Nephron (organoid): ENCODE data around the gene ANO2.

Experiments
- H3K27ac Mint-ChIP-seq, 3 experiments: 2 replicates each; pipeline ENCODE4 v1.8.0; 2020; ENCODE audit warnings: mixed read lengths in 3 of 3, mild to moderate bottlenecking in 2 of 3, moderate library complexity in 1 of 3
- H3K27me3 Mint-ChIP-seq: 2 replicates; pipeline ENCODE4 v1.8.0; 2021; ENCODE audit warnings: low read depth, mild to moderate bottlenecking, moderate library complexity, mixed read lengths
- H3K36me3 Mint-ChIP-seq: 2 replicates; pipeline ENCODE4 v1.8.0; 2020; ENCODE audit warnings: low read depth, mixed read lengths
- H3K4me1 Mint-ChIP-seq: 2 replicates; pipeline ENCODE4 v1.8.0; 2020; ENCODE audit warnings: mixed read lengths
- H3K4me3 Mint-ChIP-seq, 3 experiments: 2 replicates each; pipeline ENCODE4 v1.8.0; 2020; ENCODE audit warnings: mild to moderate bottlenecking in 3 of 3, mixed read lengths in 3 of 3, moderate library complexity in 2 of 3
- H3K9me3 Mint-ChIP-seq: 2 replicates; pipeline ENCODE4 v1.8.0; 2020; ENCODE audit warnings: mixed read lengths
- TF ChIP-seq, protein P1 (sequence below), 3 experiments: fragments of 200-600 bp; sonication (generic); IDR thresholded peaks; one replicate each; pipeline ENCODE4 v1.5.0; 2021; ENCODE audit warnings: antibody characterized with exemption in 3 of 3; ENCODE audit not compliant: unreplicated experiment in 3 of 3

The ANO2 gene

DNA sequence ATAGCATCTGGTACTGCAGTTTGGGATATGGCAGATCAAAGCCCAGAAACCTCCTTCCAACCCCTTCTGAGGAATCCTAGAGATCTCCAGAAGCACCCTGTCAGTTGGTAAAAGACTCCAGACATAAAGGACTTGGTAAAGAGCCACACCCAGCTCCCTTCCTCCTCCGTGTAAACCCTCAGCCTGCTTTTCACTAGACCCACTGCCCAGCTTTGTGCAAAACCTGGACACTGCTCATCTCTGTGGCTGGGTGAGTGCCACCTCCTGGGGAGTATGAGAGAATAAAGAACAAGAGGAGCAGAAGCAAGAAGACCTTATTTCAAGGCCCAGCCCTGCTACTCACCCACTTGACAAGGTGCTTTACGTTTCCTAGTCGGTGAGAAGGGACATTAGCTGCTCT, 33.0 kb downstream of the ANO2 start:
- TF ChIP-seq, protein P1, sequence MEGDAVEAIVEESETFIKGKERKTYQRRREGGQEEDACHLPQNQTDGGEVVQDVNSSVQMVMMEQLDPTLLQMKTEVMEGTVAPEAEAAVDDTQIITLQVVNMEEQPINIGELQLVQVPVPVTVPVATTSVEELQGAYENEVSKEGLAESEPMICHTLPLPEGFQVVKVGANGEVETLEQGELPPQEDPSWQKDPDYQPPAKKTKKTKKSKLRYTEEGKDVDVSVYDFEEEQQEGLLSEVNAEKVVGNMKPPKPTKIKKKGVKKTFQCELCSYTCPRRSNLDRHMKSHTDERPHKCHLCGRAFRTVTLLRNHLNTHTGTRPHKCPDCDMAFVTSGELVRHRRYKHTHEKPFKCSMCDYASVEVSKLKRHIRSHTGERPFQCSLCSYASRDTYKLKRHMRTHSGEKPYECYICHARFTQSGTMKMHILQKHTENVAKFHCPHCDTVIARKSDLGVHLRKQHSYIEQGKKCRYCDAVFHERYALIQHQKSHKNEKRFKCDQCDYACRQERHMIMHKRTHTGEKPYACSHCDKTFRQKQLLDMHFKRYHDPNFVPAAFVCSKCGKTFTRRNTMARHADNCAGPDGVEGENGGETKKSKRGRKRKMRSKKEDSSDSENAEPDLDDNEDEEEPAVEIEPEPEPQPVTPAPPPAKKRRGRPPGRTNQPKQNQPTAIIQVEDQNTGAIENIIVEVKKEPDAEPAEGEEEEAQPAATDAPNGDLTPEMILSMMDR (IDR thresholded peaks at IDR 0.05; ENCODE audit: unreplicated experiment in 3 of 3), result no peak
- peaks cover 28% of the 10 kb centered on the region for H3K27me3 Mint-ChIP-seq
- H3K4me1 Mint-ChIP-seq, result no peaks in the 10 kb centered on the region
- H3K27ac Mint-ChIP-seq, result no peak overlapping the region
- H3K9me3 Mint-ChIP-seq, result no peaks in the 10 kb centered on the region
- H3K36me3 Mint-ChIP-seq, result no peaks in the 10 kb centered on the region
- no peak overlapping the region for H3K4me3 Mint-ChIP-seq

DNA sequence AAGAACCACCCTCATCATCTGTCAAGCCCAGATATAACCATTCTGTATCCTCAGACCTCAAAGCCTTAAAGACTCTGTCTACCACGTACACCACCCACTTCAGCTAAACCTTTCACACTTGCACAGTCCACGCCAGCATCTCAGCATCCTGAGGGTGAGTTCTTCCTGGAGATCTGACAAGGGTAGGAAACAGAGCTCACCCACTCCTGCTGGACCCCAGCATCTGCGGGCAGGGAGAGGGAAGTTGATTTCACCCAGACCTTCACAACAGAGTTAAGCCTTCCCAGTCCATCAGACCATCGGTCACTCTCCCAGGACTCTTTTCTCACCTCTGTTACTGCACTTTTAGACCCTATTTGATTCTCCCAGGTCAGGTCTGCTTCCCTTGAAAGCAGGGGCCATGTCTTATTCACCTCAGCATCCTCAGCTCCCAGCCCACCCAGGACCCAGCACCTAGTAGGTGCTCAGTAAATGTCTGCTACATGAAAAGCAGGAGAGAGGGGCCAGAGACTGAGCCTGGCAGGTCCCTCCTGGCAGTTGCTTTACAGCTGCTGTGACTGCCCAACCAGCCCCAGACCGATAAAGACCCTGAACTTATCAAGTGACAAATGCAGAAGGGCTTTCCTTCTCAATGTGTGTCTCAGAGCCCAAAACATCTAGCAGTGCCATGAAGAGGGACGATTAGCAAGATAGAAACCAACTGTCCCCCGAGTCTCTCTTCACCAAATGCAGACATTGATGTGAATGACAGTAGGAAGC, 34.1 kb downstream of the ANO2 start:
- no peaks in the 10 kb centered on the region for H3K36me3 Mint-ChIP-seq
- H3K27ac Mint-ChIP-seq, result no peak overlapping the region
- TF ChIP-seq, protein P1 (IDR thresholded peaks at IDR 0.05; ENCODE audit: unreplicated experiment in 3 of 3), result no peak
- H3K4me3 Mint-ChIP-seq, result no peak overlapping the region
- H3K4me1 Mint-ChIP-seq, result no peaks in the 10 kb centered on the region
- H3K27me3 Mint-ChIP-seq, result peaks cover 28% of the 10 kb centered on the region
- H3K9me3 Mint-ChIP-seq, result no peaks in the 10 kb centered on the region

DNA sequence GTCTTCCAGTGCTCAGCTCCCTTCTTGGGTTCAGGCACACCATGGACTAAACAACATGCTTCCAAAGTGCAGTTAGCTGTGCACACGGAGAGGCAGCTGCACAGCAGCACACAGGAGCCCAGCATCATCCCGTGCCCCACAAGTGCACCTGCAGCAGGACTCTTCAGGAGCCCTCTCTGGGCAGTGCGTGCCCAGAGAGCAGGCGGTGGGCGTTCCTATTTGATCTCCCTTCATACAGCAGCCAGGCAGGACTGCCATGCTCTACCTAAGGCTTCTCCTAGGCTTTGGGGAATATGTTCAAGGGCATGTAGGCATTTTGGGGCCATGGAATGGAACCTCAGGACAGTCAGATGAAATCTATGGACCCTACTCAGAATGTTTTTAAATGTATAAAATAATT, 35.5 kb downstream of the ANO2 start:
- no peak overlapping the region for H3K27ac Mint-ChIP-seq
- H3K27me3 Mint-ChIP-seq, result peaks cover 32% of the 10 kb centered on the region
- H3K4me3 Mint-ChIP-seq, result no peak overlapping the region
- H3K36me3 Mint-ChIP-seq, result no peaks in the 10 kb centered on the region
- TF ChIP-seq, protein P1 (IDR thresholded peaks at IDR 0.05; ENCODE audit: unreplicated experiment in 3 of 3), result no peak
- H3K9me3 Mint-ChIP-seq, result no peaks in the 10 kb centered on the region
- no peaks in the 10 kb centered on the region for H3K4me1 Mint-ChIP-seq

DNA sequence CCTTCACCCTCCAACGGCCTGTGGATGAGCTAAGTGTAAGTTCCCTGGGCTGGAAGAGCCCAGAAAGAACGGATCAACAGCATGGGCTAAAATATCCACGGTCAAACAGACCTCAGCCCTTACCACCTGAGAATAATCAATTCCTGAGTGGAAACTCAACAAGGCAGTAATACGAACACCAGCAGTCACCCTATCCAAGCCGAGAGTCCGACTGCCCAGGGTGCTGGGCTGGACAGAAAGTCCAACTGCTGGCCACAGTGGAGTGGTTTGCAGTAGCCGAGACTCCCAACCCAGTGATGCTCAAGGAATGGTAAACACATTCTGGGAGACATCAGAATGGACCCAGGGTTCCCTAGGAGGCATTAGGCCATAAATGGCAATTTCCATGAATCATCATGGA, 36.8 kb downstream of the ANO2 start:
- TF ChIP-seq, protein P1 (IDR thresholded peaks at IDR 0.05; ENCODE audit: unreplicated experiment in 3 of 3), result no peak
- Mint-ChIP-seq H3K9me3 (no peaks in the 10 kb centered on the region), H3K4me3 (no peak overlapping the region), H3K27me3 (peaks cover 28% of the 10 kb centered on the region), H3K4me1 (no peaks in the 10 kb centered on the region), H3K36me3 (no peaks in the 10 kb centered on the region), H3K27ac (peak overlapping the region in 1 of 3 experiments; percentile 84)

DNA sequence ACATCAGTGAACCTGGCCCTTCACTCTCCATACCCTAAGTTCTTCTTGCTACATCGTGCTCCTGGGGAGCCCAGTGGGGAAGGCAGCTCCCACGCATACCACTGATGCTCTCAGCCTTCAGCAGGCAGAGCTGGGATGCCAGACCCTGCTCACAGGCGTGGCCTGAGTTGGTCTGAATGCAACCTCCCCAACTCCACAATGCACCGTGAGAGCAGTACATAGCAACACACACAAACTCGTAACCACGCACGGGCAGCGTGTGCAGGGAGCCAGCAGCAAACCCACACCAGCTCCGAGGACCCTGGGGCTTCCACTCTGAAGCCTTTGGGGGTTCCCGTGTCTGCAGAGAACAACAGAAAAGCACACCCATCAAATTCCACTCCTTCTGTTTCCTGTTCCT, 37.3 kb downstream of the ANO2 start:
- Mint-ChIP-seq H3K4me3 (no peak overlapping the region), H3K27me3 (peaks cover 24% of the 10 kb centered on the region), H3K9me3 (no peaks in the 10 kb centered on the region), H3K27ac (peak overlapping the region in 1 of 3 experiments; percentile 84), H3K36me3 (no peaks in the 10 kb centered on the region), H3K4me1 (no peaks in the 10 kb centered on the region)
- TF ChIP-seq, protein P1 (IDR thresholded peaks at IDR 0.05; ENCODE audit: unreplicated experiment in 3 of 3), result no peak

DNA sequence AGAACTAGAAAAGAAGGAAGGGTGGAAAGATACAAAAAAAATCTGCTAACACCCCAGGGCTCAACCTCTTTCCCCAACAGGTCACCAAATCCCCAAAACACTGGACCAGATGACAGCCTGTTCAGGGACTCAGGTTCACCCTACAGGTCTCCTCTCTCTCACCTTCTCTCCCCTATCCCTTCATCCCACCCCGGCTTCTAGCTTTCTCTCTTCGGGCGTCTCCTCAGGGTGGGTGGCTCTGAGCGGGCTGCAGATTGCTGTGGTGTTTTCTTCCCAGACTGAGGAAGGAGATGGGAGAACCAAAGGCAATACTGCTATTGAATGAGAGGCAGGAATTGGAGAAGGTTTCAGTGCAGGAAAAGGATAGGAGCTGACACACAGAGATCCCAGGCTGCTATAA, 39.3 kb downstream of the ANO2 start:
- Mint-ChIP-seq H3K9me3 (no peaks in the 10 kb centered on the region), H3K27ac (no peak overlapping the region), H3K4me1 (no peaks in the 10 kb centered on the region), H3K27me3 (peaks cover 15% of the 10 kb centered on the region), H3K4me3 (no peak overlapping the region), H3K36me3 (no peaks in the 10 kb centered on the region)
- TF ChIP-seq, protein P1 (IDR thresholded peaks at IDR 0.05; ENCODE audit: unreplicated experiment in 3 of 3), result no peak
